ENCODE data around the gene SPATA24. TPM values are rescaled to one million over a fixed set of nuclear protein-coding genes. Genes with fewer than 3 reads are reported as not detected.
A peak's percentile ranks its signal among the peaks of the same experiment; 100 is the strongest.

SPATA24 gene
- total and polyA plus RNA-seq, 2 of the 13 experiments (the other 11 are each of a cell fraction or from before 2014, with no cell fraction given) = 6.0 to 11.1 TPM

GRCh38 chr5:139396691-139397090 is 7.2 kb downstream of the SPATA24 start (continued):
- TF ChIP-seq KLF15 (CRISPR knock-in tag; IDR thresholded peaks at IDR 0.05; ENCODE audit: borderline replicate concordance) (no peak), FOSL1 (CRISPR knock-in tag; IDR thresholded peaks at IDR 0.05; ENCODE audit: borderline replicate concordance) (no peak)

- Histone ChIP-seq H3K79me2 (ENCODE audit: insufficient read depth, low read length) (no peaks in the 10 kb centered on the region), H3K4me2 (ENCODE audit: low read depth, low read length) (no peak overlapping the region), H3K27me3 (ENCODE audit: control insufficient read depth in 1 of 2, insufficient read depth in 2 of 2, low read length in 2 of 2) (no peaks in the 10 kb centered on the region), H2AFZ (ENCODE audit: low read length) (no peak overlapping the region), H3K36me3 (replicated peaks in 1 of 2; ENCODE audit: control insufficient read depth in 1 of 2, insufficient read depth in 2 of 2, low read length in 2 of 2) (no peaks in the 10 kb centered on the region), H3K4me1 (ENCODE audit: insufficient read depth, low read length) (peaks cover 11% of the 10 kb centered on the region), H3K27ac (ENCODE audit: extremely low read length, insufficient read depth, low read length) (no peak overlapping the region), H3K9ac (ENCODE audit: insufficient read depth, low read depth, low read length) (no peak overlapping the region), H3K4me3 (replicated peaks in 1 of 3; ENCODE audit: insufficient read depth in 1 of 3, low read depth in 2 of 3, low read length in 3 of 3) (no peak overlapping the region), H4K20me1 (ENCODE audit: insufficient read depth, low read length) (no peaks in the 10 kb centered on the region), H3K9me3 (ENCODE audit: low read length) (no peaks in the 10 kb centered on the region)
- TF ChIP-seq ZNF772 (CRISPR knock-in tag; IDR thresholded peaks at IDR 0.05) (no peak), YEATS2 (CRISPR knock-in tag; IDR thresholded peaks at IDR 0.05; ENCODE audit: borderline replicate concordance) (no peak), RXRA (CRISPR knock-in tag; IDR thresholded peaks at IDR 0.05) (peak; percentile 63), CTCF (CRISPR knock-in tag; IDR thresholded peaks at IDR 0.05) (peak; percentile 16; the same call in 1 of the 2 replicates), RARA (CRISPR knock-in tag; IDR thresholded peaks at IDR 0.05) (0 out of 2 replicates have a peak, but pooled peaks have one; percentile 51), TFAP4 (IDR thresholded peaks at IDR 0.05; ENCODE audit: borderline replicate concordance, low read depth) (peak; percentile 35; the same call in 1 of the 2 replicates), FOSL2 (CRISPR knock-in tag; IDR thresholded peaks at IDR 0.05) (peak; percentile 73)
- FAIRE-seq (no peak), DNase-seq (ENCODE audit: low spot score) (no peak), ATAC-seq (peak; percentile 59)
- no TSS peak for BruUV-seq (replicated peaks)
- in situ Hi-C loops (cut with HindIII; ENCODE audit: extremely low pct_ligation_motif_present, low pct_unique_long_range_greater_than_20kb) (no loop called here), intact Hi-C loops (cut with micrococcal nuclease; ENCODE audit: unreplicated experiment) (no loop called here)
- WGBS (ENCODE audit: low lambda C conversion rate) = 84% methylated on average over 6 of the region's 8 CpGs
- POLR2A ChIA-PET = interaction anchor here (1.0 to 1.2 kb wide), 3 partner anchors 8 to 42 kb away, joined by 3 read pairs; partner anchors contain the start of genes SLC23A1 and SPATA24
- CTCF ChIA-PET (ENCODE audit: low intra/inter-chr PET ratio, low total read pairs) = no interaction called here
Observed at GRCh38 chr5:139395844-139396640, 7.8 kb downstream of the SPATA24 start.

Measured in HepG2 (cell line).